ENCODE results near the gene CEBPG. TPM values are rescaled to one million over a fixed set of nuclear protein-coding genes. Genes with fewer than 3 reads are reported as not detected.

Gene CEBPG
- total RNA-seq, 4 donors from 2014 or later: 18.5 to 31.6 (median 26.8) TPM

- H3K27me3 ChIP-seq: no peaks in the 10 kb centered on the region
- intact Hi-C loops (cut with DNase I): no loop called here
Measured at GRCh38 chr19:33394006-33394722, 20.7 kb downstream of the CEBPG start.

GRCh38 chr19:33394723-33395560 lies 21.4 kb downstream of the CEBPG start:
- Histone ChIP-seq H3K27ac (peak overlapping the region in 2 of 4 donors; percentile 42 to 59), H3K9me3 (no peaks in the 10 kb centered on the region), H3K36me3 (peaks cover 0 to 12% (median 0%) of the 10 kb centered on the region in 3 donors), H3K4me1 (peaks cover 19 to 72% (median 54%) of the 10 kb centered on the region in 3 donors), H3K4me3 (no peak overlapping the region), H3K27me3 (no peaks in the 10 kb centered on the region)
- intact Hi-C loops (cut with DNase I): no loop called here
- no peak for TF ChIP-seq CTCF (IDR thresholded peaks at IDR 0.05)
- no peak for TF ChIP-seq POLR2A (IDR thresholded peaks at IDR 0.05)
- WGBS, 2 donors: 54 to 71% methylated on average over 10 to 15 of the region's 19 CpGs
- no peak for DNase-seq

More at GRCh38 chr19:33394006-33394722, 20.7 kb downstream of the CEBPG start:
- TF ChIP-seq CTCF (IDR thresholded peaks at IDR 0.05): no peak
- Histone ChIP-seq H3K4me1 (peaks cover 27 to 80% (median 62%) of the 10 kb centered on the region in 3 donors), H3K27ac (peak overlapping the region in 2 of 4 donors; percentile 42 to 59), H3K36me3 (peaks cover 0 to 4% (median 0%) of the 10 kb centered on the region in 3 donors), H3K4me3 (no peak overlapping the region), H3K9me3 (no peaks in the 10 kb centered on the region)
- WGBS, 2 donors: 52 to 100% methylated on average over 1 to 4 of the region's 30 CpGs
- DNase-seq: no peak

GRCh38 chr19:33395561-33396550 lies 22.3 kb downstream of the CEBPG start:
- Histone ChIP-seq H3K4me1 (peaks cover 11 to 63% (median 46%) of the 10 kb centered on the region in 3 donors), H3K4me3 (no peak overlapping the region), H3K9me3 (no peaks in the 10 kb centered on the region), H3K27ac (peak overlapping the region in 1 of 4 donors; percentile 13), H3K27me3 (no peaks in the 10 kb centered on the region), H3K36me3 (peaks cover 0 to 19% (median 0%) of the 10 kb centered on the region in 3 donors)
- TF ChIP-seq POLR2A (IDR thresholded peaks at IDR 0.05): no peak
- no peak for TF ChIP-seq CTCF (IDR thresholded peaks at IDR 0.05)
- intact Hi-C loops (cut with DNase I): no loop called here
- no peak for DNase-seq
- 51 to 53% methylated on average over 3 of the region's 31 CpGs for WGBS, 2 donors

GRCh38 chr19:33396701-33397535 lies 23.4 kb downstream of the CEBPG start:
- no peak overlapping the region for H3K27ac ChIP-seq
- no peak for DNase-seq
- no peaks in the 10 kb centered on the region for H3K27me3 ChIP-seq
- H3K36me3 ChIP-seq: peaks cover 0 to 19% (median 0%) of the 10 kb centered on the region in 3 donors
- H3K9me3 ChIP-seq: no peaks in the 10 kb centered on the region
- intact Hi-C loops (cut with DNase I): no loop called here
- no peak for TF ChIP-seq POLR2A (IDR thresholded peaks at IDR 0.05)
- TF ChIP-seq CTCF (IDR thresholded peaks at IDR 0.05): no peak
- H3K4me1 ChIP-seq: peaks cover 10 to 52% (median 40%) of the 10 kb centered on the region in 3 donors
- H3K4me3 ChIP-seq: no peak overlapping the region
- WGBS, 2 donors: 66 to 74% methylated on average over 8 to 13 of the region's 30 CpGs

Measured in esophagus squamous epithelium (tissue), 5 donors.